Activated CD4-positive, CD25-positive, alpha-beta regulatory T cell treated with anti-CD3 and anti-CD28 coated beads, Interleukin-2, amount 50 U/mL, for 16 hours (primary cell): Measurements from ENCODE around the gene ALDH1A1.

ENCODE experiments used
- DNase-seq: peaks from one replicate; pipeline ENCODE4 v3.0.0-alpha.2; 2020; ENCODE audit warnings: low read depth, low spot score

The ALDH1A1 gene

DNA sequence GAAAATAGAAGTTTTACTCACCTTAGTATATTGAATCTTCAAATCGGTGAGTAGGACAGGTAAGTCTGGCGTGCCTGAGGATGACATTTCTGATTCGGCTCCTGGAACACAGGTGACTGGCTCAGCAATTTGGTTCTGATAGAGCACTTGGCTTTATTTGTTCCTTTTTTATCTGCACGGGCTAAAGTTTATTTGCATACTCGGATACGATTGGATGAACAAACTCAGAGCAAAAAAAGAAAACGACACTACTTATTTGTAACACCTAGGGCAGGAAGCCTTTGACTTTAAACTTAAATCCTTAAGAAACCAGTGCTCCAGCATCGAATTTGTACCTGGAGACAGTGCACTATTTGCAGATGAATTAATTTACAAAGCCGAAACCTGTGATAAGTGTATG is at the start of gene ALDH1A1:
ALDH1A1 (minus strand) TSS at position 140 of the 400 bp plus-strand sequence; CDS start at position 87, 53 bp downstream.
- DNase-seq = no peak

GRCh38 chr9:73001860-73002259 is 49.0 kb upstream of the ALDH1A1 start:
- DNase-seq = no peak

- no peak for DNase-seq
Measured at GRCh38 chr9:72998363-72998762, 45.5 kb upstream of the ALDH1A1 start.

GRCh38 chr9:72997387-72997995 is 44.6 kb upstream of the ALDH1A1 start:
- DNase-seq = no peak

DNA sequence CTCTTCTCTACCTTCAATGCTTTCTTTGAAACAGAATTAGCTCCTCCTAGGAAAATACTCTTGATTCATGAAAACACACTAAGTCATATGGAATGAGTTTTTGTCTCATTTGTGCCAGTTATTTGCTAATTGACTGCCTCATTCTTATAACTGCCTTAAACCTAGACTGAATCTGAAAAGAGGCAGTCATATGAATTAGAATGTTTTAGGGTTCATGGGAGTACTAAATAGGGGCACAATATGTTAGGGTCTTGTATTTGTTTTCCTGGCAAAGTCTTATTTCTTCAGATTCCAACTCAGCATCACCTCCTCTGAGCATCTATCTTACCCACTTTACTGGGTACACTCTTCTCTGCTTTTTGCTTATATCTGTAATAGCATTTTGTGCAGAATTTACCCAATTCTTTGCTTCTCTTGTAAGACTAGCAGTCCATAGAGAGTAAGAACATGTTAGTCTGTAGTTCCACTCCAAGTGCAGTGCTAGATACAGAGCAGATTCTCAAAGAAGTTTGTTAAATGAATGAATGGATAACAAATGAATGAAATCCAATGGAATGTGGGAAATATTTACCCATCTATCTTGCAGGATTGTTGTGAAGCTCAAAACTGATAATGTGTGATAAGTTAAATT is 43.9 kb upstream of the ALDH1A1 start:
- no peak for DNase-seq

- no peak for DNase-seq
Measured at GRCh38 chr9:72996114-72996513, 43.3 kb upstream of the ALDH1A1 start.

DNA sequence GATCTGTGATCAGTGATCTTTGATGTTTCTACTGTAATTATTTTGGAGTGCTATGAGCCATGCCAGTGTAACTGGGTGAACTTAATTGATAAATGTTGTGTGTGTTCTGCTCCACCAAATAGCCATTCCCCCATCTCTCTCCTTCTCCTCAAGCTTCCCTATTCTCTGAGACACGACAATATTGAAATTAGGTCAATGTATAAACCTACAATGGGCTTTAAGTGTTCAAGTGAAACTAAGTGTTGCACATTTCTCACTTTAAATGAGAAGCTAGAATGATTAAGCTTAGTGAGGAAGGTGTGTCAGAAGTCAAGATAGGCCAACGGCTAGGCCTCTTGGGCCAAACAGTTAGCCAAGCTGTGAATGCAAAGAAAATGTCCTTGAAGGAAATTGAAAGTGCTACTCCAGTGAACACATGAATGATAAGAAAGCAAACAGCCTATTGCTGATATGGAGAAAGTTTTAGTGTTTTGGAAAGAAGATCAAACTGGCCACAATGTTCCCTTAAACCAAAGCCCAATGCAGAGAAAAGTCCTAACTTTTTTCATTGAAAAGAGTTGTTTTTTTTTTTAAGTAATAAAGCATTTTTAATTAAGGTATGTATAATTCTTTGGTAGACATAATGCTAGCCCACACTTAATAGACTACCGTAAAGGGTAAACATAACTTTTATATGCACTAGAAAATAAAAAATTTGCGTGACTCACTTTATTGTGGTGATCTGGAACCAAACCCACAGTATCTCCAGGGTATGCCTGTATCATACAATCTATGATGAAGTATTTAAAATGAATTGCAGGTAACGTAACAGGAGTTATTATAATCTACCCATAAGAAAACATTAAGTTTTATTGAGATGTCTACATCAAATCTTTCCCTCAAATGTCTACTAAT is 42.5 kb upstream of the ALDH1A1 start:
- DNase-seq = no peak

- DNase-seq = no peak
Measured at GRCh38 chr9:72991772-72992171, 38.9 kb upstream of the ALDH1A1 start.

GRCh38 chr9:72990397-72991182 is 37.7 kb upstream of the ALDH1A1 start:
- no peak for DNase-seq

DNA sequence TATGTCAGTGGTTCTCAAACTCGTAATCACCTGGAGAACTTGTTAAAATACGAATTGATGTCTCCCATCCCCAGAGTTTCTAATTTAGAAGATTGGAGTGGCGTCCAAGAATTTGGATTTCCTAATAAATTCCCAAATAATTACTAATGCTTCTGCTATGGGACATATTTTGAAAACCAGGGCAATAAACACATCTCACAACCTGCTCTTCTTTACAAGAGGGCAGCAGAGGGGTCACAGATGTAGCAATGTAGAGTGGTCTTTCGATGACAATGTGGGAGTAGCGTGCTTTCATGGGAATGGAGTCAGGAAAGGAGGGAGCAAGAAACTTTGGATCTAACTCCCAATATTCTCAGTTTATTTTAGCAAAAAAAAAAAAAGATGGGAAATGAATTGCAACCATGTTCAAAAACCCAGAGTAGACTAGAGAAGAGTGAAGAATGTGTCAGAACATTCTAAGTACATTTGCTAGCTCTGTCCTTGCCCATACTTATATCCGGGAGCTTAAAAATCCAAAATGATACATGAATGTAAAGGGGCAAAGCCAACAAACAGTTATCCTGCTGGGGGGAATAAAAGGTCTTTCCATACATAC is 33.8 kb upstream of the ALDH1A1 start:
- DNase-seq = no peak

DNA sequence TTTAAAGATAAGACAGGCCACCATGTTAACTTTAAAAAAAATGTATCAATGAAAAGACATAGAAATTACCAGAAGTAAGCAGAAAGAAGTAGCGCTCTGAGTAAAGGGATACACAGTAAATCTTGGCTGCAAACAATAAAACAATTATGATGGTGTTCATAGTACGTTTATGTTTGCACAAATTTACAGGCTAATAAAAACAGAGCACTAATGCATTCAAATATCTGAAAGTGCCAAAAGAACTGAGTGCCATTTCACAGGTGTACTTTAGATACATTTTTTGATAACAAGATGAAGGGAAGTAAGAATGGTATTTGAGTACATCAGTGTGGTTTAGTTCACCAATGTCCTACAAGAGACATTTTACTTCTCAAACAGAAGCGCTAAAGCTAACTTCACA is 32.9 kb upstream of the ALDH1A1 start:
- no peak for DNase-seq

- no peak for DNase-seq
Measured at GRCh38 chr9:72984991-72985390, 32.1 kb upstream of the ALDH1A1 start.

DNA sequence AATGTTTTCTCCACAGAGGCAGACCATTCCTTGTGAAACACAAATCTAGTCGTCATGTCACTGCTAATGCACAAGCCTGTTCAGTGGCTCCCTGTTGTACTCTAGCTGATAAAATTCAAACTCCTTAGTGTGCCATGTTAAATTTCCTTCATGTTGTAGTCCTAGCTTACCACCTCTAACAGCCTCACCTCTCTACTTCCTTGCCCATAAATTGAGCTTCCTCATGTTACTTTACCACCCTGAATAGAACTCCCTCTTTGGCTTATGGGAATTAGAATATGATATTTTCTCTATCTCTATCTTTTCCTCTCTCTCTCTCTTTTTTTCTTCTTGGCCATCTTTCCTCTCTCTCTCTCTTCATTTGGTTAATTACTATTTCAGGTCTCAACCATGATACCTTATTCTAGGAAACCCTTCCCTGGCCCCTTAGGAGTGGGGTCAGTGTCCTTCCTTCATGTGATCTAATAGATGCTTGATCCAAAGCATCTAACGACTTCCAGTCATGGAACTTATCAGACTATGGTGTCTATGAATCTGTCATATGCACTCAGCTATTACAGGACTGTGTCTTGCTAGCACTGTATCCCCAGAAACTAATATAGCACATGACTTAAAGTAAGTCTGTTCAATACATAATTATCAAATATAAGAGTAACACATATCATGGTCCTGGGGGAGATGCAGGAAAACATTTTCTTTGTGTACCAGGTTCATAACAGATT is 31.5 kb upstream of the ALDH1A1 start:
- DNase-seq = no peak

DNA sequence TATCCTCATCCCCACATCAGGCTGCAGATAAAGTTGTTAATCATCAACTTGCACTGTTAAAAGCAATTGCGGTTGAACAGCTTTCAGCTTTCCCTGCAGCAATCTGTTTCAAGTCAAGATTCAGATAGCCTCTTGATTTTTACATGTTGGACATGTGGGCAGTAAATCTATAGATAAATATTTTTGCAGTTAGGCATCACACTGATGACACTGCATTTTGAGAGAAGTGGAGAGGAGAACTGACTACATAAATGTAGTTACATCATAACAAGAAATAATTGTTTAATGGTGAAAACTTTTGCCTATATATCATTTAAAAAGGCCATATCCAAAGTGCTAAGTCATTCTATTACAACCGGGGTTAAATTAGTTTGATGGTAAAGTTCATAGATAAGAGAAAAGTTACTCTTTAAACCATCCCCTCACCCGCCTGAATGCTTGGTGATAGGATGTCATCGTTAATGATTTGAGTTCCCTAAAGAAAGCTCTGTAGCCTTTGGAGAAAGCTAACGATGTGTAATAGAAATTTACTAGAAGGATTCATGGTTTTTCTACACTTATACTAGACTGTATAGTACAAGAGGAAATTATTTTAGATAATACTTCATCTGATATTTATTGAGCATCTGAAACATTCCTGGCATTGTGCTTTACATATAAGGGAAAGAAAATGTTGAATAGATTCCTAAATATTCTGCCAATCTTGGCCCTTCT is 30.8 kb upstream of the ALDH1A1 start:
- DNase-seq = no peak

DNA sequence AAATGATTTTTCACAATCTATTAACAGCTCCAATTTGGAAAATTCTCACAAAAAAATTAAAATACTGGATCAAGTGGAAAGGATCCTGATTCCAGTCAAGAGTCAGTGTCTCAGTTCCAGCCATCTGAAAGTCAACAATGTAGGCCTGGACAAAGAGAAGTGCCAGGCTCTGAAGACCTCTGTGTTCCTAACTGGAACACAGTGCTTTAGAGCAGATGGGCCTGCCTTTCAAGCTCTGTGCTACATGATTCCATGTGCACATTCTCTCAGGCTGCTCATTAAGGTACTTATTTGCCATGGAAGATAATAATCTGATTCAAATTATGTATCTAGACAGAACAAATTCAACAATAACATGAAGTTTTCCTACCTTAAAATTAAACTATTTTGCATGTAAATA is 30.2 kb upstream of the ALDH1A1 start:
- DNase-seq = no peak

DNA sequence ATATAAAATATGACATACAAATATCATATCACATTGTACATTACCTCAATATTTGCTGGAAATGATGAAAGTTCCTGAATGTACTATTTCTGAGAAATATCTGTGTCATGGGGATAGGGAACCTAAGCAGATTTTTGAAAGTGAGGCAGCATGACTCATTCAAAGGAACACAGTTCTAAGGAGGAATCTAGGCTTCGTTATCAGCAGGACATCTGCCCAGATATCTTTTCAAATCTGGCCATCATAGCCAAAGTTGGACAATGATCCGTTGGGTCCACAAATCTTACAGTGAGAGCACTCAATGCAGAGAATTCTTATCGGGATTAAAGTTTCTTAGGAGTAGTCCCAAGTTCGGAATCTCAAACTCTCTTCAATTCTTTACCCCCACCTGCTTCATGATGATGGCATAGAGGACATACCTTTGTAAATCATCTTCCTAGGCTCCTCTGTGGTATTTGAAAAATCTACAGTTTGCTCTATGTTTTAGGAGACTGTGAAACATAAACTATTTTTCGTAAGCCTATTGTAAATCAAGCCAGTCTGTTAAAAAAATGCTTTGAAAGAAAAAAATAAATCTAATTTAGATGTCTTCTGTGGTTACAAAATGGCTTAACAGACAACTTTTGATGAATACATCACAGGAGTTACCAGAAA is 29.4 kb upstream of the ALDH1A1 start:
- no peak for DNase-seq

DNA sequence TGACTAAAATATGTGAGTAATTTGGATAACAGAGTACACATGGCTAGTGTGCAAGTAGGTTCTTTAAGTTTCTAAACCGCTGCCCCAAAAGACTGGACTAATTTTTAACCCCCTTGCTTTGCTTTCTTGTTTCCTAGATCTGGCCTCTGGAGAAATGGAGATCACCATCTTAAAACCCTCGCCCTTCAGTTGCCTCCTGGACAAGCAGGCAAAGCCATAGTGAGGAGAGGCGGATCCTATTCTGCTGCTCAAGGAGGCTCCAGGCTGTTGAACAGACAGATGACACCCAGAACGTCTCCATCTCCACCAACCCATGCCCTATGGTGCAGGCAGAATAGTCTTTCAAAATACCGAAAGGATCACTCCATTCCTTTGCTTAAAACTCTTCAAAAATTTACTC is 28.6 kb upstream of the ALDH1A1 start:
- no peak for DNase-seq

DNA sequence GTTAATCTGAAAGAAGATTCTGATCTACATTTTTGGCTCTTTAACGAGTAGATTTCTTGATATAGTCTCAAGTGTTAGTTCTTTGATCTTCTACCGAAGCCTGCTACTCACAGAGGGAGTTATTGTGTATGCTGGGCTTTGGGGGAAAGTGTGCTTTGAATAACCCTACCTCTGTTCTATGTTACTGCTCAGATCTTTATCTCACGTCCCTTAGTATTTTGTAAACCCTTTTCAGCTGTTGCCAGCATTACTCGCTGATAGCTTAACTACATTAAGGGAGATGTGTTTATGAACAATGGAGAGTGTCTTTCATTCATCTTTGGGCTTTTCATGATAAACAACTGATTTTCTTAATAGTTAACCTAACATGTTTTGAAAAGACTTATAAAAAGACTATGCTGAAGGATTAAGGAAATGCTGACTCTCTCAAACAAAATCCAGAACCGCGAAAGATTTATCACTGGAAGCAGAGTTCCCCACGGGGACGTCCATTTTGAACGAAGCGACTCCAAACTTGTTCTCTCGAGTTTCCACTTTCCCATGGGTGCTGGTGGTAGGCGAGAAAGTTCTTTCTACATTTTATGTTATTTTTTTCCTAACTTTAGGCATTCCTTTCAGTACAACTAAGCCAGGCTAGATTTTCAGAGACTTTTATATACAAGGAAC is 27.9 kb upstream of the ALDH1A1 start:
- no peak for DNase-seq

GRCh38 chr9:72980183-72980582 is 27.3 kb upstream of the ALDH1A1 start:
- DNase-seq = no peak
